Measurements from ENCODE around the gene SPARCL1. TPM values are rescaled to one million over a fixed set of nuclear protein-coding genes. Genes with fewer than 3 reads are reported as not detected.

Gene SPARCL1
- total RNA-seq, 1 experiment from 2014 or later, result 0.85 TPM

DNA sequence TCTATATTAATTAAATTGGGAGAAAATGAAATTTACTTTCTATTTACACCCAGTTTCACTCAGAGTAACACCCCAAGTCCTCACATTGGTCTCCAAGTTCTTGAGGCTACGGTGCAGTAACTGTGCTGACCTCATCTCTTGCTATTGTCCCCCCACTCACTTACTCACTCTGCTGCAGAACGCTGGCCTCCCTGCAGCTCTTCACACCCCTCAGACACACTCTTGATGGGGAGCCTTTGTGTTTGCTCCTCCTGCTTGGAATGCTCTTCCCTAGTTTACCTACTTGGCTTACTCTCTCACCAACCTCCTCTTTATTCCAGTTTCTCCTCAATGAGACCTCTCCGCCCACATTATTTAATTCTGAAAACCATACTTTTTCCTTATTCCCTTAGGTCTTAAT, 22.2 kb upstream of the SPARCL1 start (continued):
- no peak for TF ChIP-seq MXD4 (CRISPR knock-in tag; IDR thresholded peaks at IDR 0.05; ENCODE audit: borderline replicate concordance)
- TF ChIP-seq ZNF138 (CRISPR knock-in tag; conservative IDR thresholded peaks at IDR 0.05), result no peak
- no peak for TF ChIP-seq GTF2I (CRISPR knock-in tag; conservative IDR thresholded peaks at IDR 0.05)
- TF ChIP-seq, protein P1, sequence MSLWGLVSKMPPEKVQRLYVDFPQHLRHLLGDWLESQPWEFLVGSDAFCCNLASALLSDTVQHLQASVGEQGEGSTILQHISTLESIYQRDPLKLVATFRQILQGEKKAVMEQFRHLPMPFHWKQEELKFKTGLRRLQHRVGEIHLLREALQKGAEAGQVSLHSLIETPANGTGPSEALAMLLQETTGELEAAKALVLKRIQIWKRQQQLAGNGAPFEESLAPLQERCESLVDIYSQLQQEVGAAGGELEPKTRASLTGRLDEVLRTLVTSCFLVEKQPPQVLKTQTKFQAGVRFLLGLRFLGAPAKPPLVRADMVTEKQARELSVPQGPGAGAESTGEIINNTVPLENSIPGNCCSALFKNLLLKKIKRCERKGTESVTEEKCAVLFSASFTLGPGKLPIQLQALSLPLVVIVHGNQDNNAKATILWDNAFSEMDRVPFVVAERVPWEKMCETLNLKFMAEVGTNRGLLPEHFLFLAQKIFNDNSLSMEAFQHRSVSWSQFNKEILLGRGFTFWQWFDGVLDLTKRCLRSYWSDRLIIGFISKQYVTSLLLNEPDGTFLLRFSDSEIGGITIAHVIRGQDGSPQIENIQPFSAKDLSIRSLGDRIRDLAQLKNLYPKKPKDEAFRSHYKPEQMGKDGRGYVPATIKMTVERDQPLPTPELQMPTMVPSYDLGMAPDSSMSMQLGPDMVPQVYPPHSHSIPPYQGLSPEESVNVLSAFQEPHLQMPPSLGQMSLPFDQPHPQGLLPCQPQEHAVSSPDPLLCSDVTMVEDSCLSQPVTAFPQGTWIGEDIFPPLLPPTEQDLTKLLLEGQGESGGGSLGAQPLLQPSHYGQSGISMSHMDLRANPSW (CRISPR knock-in tag; conservative IDR thresholded peaks at IDR 0.05; ENCODE audit: low read depth), result no peak
- TF ChIP-seq, protein P2, sequence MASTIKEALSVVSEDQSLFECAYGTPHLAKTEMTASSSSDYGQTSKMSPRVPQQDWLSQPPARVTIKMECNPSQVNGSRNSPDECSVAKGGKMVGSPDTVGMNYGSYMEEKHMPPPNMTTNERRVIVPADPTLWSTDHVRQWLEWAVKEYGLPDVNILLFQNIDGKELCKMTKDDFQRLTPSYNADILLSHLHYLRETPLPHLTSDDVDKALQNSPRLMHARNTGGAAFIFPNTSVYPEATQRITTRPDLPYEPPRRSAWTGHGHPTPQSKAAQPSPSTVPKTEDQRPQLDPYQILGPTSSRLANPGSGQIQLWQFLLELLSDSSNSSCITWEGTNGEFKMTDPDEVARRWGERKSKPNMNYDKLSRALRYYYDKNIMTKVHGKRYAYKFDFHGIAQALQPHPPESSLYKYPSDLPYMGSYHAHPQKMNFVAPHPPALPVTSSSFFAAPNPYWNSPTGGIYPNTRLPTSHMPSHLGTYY (CRISPR knock-in tag; IDR thresholded peaks at IDR 0.05), result no peak
- TF ChIP-seq, protein P3, sequence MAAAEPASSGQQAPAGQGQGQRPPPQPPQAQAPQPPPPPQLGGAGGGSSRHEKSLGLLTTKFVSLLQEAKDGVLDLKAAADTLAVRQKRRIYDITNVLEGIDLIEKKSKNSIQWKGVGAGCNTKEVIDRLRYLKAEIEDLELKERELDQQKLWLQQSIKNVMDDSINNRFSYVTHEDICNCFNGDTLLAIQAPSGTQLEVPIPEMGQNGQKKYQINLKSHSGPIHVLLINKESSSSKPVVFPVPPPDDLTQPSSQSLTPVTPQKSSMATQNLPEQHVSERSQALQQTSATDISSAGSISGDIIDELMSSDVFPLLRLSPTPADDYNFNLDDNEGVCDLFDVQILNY (CRISPR knock-in tag; IDR thresholded peaks at IDR 0.05), result no peak
- no peak for TF ChIP-seq NFATC4 (CRISPR knock-in tag; IDR thresholded peaks at IDR 0.05)
- TF ChIP-seq, protein P4, sequence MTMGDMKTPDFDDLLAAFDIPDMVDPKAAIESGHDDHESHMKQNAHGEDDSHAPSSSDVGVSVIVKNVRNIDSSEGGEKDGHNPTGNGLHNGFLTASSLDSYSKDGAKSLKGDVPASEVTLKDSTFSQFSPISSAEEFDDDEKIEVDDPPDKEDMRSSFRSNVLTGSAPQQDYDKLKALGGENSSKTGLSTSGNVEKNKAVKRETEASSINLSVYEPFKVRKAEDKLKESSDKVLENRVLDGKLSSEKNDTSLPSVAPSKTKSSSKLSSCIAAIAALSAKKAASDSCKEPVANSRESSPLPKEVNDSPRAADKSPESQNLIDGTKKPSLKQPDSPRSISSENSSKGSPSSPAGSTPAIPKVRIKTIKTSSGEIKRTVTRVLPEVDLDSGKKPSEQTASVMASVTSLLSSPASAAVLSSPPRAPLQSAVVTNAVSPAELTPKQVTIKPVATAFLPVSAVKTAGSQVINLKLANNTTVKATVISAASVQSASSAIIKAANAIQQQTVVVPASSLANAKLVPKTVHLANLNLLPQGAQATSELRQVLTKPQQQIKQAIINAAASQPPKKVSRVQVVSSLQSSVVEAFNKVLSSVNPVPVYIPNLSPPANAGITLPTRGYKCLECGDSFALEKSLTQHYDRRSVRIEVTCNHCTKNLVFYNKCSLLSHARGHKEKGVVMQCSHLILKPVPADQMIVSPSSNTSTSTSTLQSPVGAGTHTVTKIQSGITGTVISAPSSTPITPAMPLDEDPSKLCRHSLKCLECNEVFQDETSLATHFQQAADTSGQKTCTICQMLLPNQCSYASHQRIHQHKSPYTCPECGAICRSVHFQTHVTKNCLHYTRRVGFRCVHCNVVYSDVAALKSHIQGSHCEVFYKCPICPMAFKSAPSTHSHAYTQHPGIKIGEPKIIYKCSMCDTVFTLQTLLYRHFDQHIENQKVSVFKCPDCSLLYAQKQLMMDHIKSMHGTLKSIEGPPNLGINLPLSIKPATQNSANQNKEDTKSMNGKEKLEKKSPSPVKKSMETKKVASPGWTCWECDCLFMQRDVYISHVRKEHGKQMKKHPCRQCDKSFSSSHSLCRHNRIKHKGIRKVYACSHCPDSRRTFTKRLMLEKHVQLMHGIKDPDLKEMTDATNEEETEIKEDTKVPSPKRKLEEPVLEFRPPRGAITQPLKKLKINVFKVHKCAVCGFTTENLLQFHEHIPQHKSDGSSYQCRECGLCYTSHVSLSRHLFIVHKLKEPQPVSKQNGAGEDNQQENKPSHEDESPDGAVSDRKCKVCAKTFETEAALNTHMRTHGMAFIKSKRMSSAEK (CRISPR knock-in tag; IDR thresholded peaks at IDR 0.05; ENCODE audit: borderline replicate concordance), result no peak
- no peak for TF ChIP-seq PRRX2 (CRISPR knock-in tag; IDR thresholded peaks at IDR 0.05)
- TF ChIP-seq, protein P5, sequence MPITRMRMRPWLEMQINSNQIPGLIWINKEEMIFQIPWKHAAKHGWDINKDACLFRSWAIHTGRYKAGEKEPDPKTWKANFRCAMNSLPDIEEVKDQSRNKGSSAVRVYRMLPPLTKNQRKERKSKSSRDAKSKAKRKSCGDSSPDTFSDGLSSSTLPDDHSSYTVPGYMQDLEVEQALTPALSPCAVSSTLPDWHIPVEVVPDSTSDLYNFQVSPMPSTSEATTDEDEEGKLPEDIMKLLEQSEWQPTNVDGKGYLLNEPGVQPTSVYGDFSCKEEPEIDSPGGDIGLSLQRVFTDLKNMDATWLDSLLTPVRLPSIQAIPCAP (CRISPR knock-in tag; IDR thresholded peaks at IDR 0.05), result no peak
- TF ChIP-seq ATF1 (CRISPR knock-in tag; IDR thresholded peaks at IDR 0.05), result no peak
- no peak for TF ChIP-seq SMAD3 (CRISPR knock-in tag; IDR thresholded peaks at IDR 0.05; ENCODE audit: borderline replicate concordance)
- TF ChIP-seq CREM (CRISPR knock-in tag; IDR thresholded peaks at IDR 0.05), result no peak

DNA sequence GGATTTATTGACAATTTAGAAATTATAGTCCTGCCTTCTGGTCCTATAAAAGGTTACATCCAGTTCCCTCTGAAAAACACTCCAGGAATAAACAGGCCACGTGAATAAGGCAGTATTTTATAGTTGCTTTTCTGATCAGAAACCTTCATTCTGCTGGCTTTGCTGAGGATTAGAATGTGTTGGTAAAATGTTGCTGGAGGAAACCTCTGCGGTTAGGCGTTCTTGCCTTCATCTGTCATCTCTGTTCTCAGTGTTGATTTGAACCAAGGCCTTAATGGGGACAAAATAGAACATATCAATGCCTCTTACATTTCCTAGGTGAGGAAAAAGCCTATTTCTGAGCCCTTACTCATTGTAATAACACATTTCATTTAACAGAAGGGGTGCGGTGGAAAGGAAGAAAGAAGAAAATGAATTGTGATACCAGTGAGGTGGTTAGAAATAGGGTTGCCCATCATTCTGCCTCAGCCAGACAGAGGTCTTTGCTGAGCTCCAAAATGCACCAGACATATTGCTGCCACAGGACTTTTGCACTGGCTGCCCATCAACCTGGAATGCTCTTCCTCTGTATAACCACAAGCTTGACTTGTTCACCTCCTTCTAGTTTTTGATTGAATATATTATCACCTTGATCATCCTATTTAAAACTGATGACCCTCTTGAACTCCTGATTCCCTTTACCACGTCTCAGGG, 18.0 kb upstream of the SPARCL1 start:
- Mint-ChIP-seq H3K27me3 (ENCODE audit: low read depth) (no peaks in the 10 kb centered on the region; the same call in 1 of the 2 replicates), H3K9me3 (no peaks in the 10 kb centered on the region), H3K27ac (no peak overlapping the region), H3K4me3 (no peak overlapping the region), H3K4me1 (peaks cover 28% of the 10 kb centered on the region), H3K36me3 (no peaks in the 10 kb centered on the region)
- ChIA-PET CTCF (no interaction called here), POLR2A (no interaction called here)
- DNase-seq (ENCODE audit: low spot score) (no peak), ATAC-seq (no peak)
- TF ChIP-seq, protein P6, sequence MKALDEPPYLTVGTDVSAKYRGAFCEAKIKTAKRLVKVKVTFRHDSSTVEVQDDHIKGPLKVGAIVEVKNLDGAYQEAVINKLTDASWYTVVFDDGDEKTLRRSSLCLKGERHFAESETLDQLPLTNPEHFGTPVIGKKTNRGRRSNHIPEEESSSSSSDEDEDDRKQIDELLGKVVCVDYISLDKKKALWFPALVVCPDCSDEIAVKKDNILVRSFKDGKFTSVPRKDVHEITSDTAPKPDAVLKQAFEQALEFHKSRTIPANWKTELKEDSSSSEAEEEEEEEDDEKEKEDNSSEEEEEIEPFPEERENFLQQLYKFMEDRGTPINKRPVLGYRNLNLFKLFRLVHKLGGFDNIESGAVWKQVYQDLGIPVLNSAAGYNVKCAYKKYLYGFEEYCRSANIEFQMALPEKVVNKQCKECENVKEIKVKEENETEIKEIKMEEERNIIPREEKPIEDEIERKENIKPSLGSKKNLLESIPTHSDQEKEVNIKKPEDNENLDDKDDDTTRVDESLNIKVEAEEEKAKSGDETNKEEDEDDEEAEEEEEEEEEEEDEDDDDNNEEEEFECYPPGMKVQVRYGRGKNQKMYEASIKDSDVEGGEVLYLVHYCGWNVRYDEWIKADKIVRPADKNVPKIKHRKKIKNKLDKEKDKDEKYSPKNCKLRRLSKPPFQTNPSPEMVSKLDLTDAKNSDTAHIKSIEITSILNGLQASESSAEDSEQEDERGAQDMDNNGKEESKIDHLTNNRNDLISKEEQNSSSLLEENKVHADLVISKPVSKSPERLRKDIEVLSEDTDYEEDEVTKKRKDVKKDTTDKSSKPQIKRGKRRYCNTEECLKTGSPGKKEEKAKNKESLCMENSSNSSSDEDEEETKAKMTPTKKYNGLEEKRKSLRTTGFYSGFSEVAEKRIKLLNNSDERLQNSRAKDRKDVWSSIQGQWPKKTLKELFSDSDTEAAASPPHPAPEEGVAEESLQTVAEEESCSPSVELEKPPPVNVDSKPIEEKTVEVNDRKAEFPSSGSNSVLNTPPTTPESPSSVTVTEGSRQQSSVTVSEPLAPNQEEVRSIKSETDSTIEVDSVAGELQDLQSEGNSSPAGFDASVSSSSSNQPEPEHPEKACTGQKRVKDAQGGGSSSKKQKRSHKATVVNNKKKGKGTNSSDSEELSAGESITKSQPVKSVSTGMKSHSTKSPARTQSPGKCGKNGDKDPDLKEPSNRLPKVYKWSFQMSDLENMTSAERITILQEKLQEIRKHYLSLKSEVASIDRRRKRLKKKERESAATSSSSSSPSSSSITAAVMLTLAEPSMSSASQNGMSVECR (CRISPR knock-in tag; IDR thresholded peaks at IDR 0.05; ENCODE audit: borderline replicate concordance), result no peak
- TF ChIP-seq ZBTB21 (CRISPR knock-in tag; IDR thresholded peaks at IDR 0.05; ENCODE audit: borderline replicate concordance) (no peak), IRF2 (CRISPR knock-in tag; IDR thresholded peaks at IDR 0.05; ENCODE audit: borderline replicate concordance, low read depth) (no peak), ZNF232 (CRISPR knock-in tag; IDR thresholded peaks at IDR 0.05) (no peak), MXD4 (CRISPR knock-in tag; IDR thresholded peaks at IDR 0.05; ENCODE audit: borderline replicate concordance) (no peak), ZNF317 (CRISPR knock-in tag; IDR thresholded peaks at IDR 0.05; ENCODE audit: borderline replicate concordance, low read depth) (no peak), SMAD4 (CRISPR knock-in tag; IDR thresholded peaks at IDR 0.05) (no peak)
- TF ChIP-seq, protein P7, sequence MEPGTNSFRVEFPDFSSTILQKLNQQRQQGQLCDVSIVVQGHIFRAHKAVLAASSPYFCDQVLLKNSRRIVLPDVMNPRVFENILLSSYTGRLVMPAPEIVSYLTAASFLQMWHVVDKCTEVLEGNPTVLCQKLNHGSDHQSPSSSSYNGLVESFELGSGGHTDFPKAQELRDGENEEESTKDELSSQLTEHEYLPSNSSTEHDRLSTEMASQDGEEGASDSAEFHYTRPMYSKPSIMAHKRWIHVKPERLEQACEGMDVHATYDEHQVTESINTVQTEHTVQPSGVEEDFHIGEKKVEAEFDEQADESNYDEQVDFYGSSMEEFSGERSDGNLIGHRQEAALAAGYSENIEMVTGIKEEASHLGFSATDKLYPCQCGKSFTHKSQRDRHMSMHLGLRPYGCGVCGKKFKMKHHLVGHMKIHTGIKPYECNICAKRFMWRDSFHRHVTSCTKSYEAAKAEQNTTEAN (CRISPR knock-in tag; IDR thresholded peaks at IDR 0.05), result no peak
